GM23338 (cell line): ENCODE measurements around the gene ATP5F1A. TPM values are rescaled to one million over a fixed set of nuclear protein-coding genes. Genes with fewer than 3 reads are reported as not detected.

ENCODE experiments used
- ATAC-seq: fragments of 200-7000 bp; cut with Tn5 transposase; 3 replicates; pipeline ENCODE4 v1.9.1; 2020
- DNase-seq: peaks from one replicate; pipeline ENCODE4 v3.0.0-alpha.2; 2015; ENCODE audit warnings: low spot score
- H2AFZ ChIP-seq: fragments of 200-600 bp; sonication (generic); 2 replicates; pipeline ENCODE4 v1.8.0; 2016; ENCODE audit warnings: antibody characterized with exemption, mild to moderate bottlenecking, moderate library complexity
- H3F3A ChIP-seq: fragments of 200-600 bp; sonication (generic); replicated peaks from 2 replicates; pipeline ENCODE4 v1.8.0; 2017; ENCODE audit warnings: antibody characterized with exemption, mixed run types, low read depth
- H3K27ac ChIP-seq: fragments of 200-600 bp; sonication (generic); 2 replicates; pipeline ENCODE4 v1.6.1; 2016; ENCODE audit warnings: low read depth
- H3K27me3 ChIP-seq: fragments of 200-600 bp; sonication (generic); 2 replicates; pipeline ENCODE4 v1.8.0; 2016; ENCODE audit warnings: mild to moderate bottlenecking, mixed run types, moderate library complexity; ENCODE audit not compliant: insufficient read depth
- H3K36me3 ChIP-seq: fragments of 200-600 bp; sonication (generic); 2 replicates; pipeline ENCODE4 v1.8.0; 2016; ENCODE audit warnings: mild to moderate bottlenecking; ENCODE audit not compliant: insufficient read depth
- H3K4me1 ChIP-seq: fragments of 200-600 bp; sonication (generic); 2 replicates; pipeline ENCODE4 v1.8.0; 2016; ENCODE audit warnings: mild to moderate bottlenecking, moderate library complexity; ENCODE audit not compliant: insufficient read depth
- H3K4me2 ChIP-seq: fragments of 200-600 bp; sonication (generic); 2 replicates; pipeline ENCODE4 v1.7.1; 2017; ENCODE audit warnings: mixed run types
- H3K4me3 ChIP-seq: fragments of 200-600 bp; sonication (generic); 2 replicates; pipeline ENCODE4 v1.6.1; 2016; ENCODE audit warnings: mixed run types
- H3K79me2 ChIP-seq: fragments of 200-600 bp; sonication (generic); replicated peaks from 2 replicates; pipeline ENCODE4 v1.8.0; 2017; ENCODE audit warnings: mild to moderate bottlenecking; ENCODE audit not compliant: insufficient read depth
- H3K9me2 ChIP-seq: fragments of 200-600 bp; sonication (generic); 2 replicates; pipeline ENCODE4 v1.8.0; 2017; ENCODE audit not compliant: insufficient read depth
- H4K20me1 ChIP-seq: fragments of 200-600 bp; sonication (generic); replicated peaks from 2 replicates; pipeline ENCODE4 v1.8.0; 2017; ENCODE audit warnings: mild to moderate bottlenecking; ENCODE audit not compliant: insufficient read depth
- H3K27ac Mint-ChIP-seq: 2 replicates; pipeline ENCODE4 v1.8.0; 2020; ENCODE audit warnings: inconsistent platforms, mild to moderate bottlenecking, moderate library complexity, mixed read lengths
- H3K27me3 Mint-ChIP-seq: 3 replicates; pipeline ENCODE4 v1.8.0; 2022; ENCODE audit warnings: low read depth, mild to moderate bottlenecking, moderate library complexity, mixed read lengths, inconsistent platforms; ENCODE audit not compliant: insufficient read depth, poor library complexity
- H3K36me3 Mint-ChIP-seq: 3 replicates; pipeline ENCODE4 v1.8.0; 2021; ENCODE audit warnings: low read depth, mild to moderate bottlenecking, inconsistent platforms, moderate library complexity, mixed read lengths
- H3K4me1 Mint-ChIP-seq: 3 replicates; pipeline ENCODE4 v1.8.0; 2020; ENCODE audit warnings: mild to moderate bottlenecking, inconsistent platforms, mixed read lengths
- H3K4me3 Mint-ChIP-seq: 3 replicates; pipeline ENCODE4 v1.8.0; 2021; ENCODE audit warnings: moderate library complexity, mild to moderate bottlenecking, inconsistent platforms, mixed read lengths
- H3K9me3 Mint-ChIP-seq: 3 replicates; pipeline ENCODE4 v1.8.0; 2020; ENCODE audit warnings: moderate library complexity, mild to moderate bottlenecking, inconsistent platforms, mixed read lengths
- CREB1 ChIP-seq: fragments of 250-450 bp; sonication (Bioruptor Pico); IDR thresholded peaks from 2 replicates; pipeline ENCODE4 v1.5.0; 2020; ENCODE audit warnings: low read depth, mild to moderate bottlenecking, moderate library complexity
- EZH2 ChIP-seq: fragments of 200-600 bp; sonication (generic); IDR thresholded peaks from one replicate; pipeline ENCODE4 v1.8.0; 2017; ENCODE audit warnings: antibody characterized with exemption, mild to moderate bottlenecking, low read depth; ENCODE audit not compliant: unreplicated experiment
- EZH2phosphoT487 ChIP-seq: fragments of 200-600 bp; sonication (generic); IDR thresholded peaks from one replicate; pipeline ENCODE4 v1.8.1; 2018; ENCODE audit warnings: antibody characterized with exemption; ENCODE audit not compliant: unreplicated experiment
- JUNB ChIP-seq: IDR thresholded peaks from one replicate; pipeline ENCODE4 v1.6.1; 2016; ENCODE audit warnings: antibody characterized with exemption; ENCODE audit not compliant: unreplicated experiment
- NANOG ChIP-seq: IDR thresholded peaks from 2 replicates; pipeline ENCODE4 v1.6.1; 2016; ENCODE audit warnings: antibody characterized with exemption, borderline replicate concordance
- POLR2AphosphoS5 ChIP-seq: IDR thresholded peaks from 2 replicates; pipeline ENCODE4 v1.6.1; 2016; ENCODE audit warnings: antibody characterized with exemption, low read depth
- STAT1 ChIP-seq: IDR thresholded peaks from one replicate; pipeline ENCODE4 v1.6.1; 2016; ENCODE audit warnings: antibody characterized with exemption; ENCODE audit not compliant: unreplicated experiment
- ZNF114 ChIP-seq: fragments of 250-450 bp; sonication (Bioruptor Pico); IDR thresholded peaks from 2 replicates; pipeline ENCODE4 v1.5.0; 2020; ENCODE audit warnings: mild to moderate bottlenecking, moderate library complexity
- ZNF331 ChIP-seq: fragments of 250-450 bp; sonication (Bioruptor Pico); IDR thresholded peaks from 2 replicates; pipeline ENCODE4 v1.5.0; 2020; ENCODE audit warnings: low read depth, mild to moderate bottlenecking, moderate library complexity
- polyA plus RNA-seq: library from polyadenylated mRNA; unstranded; fragments of >200 nt; fragmentation: Nextera tagmentation; extraction: Ambion mirVana; gene quantifications from 2 replicates; pipeline ENCODE4 v1.2.1, GENCODE V29; 2016
- total RNA-seq: library from RNA; depleted of rRNA; stranded (reverse); fragments of >200 nt; shearing (Covaris generic); gene quantifications from 2 replicates; pipeline ENCODE4 v1.2.3, GENCODE V29; 2014
- TF ChIP-seq, protein P1 (sequence below), 2 experiments: fragments of 200-600 bp in 1 of 2; sonication (generic) in 1 of 2; conservative IDR thresholded peaks; 2 replicates each; pipeline versions ENCODE4 v1.5.1 to v1.6.1; 2016 to 2017; ENCODE audit warnings: antibody characterized with exemption in 2 of 2, low read depth in 2 of 2, mild to moderate bottlenecking in 2 of 2, moderate library complexity in 1 of 2
- TF ChIP-seq, protein P2 (sequence below): IDR thresholded peaks from one replicate; pipeline ENCODE4 v1.6.1; 2018; ENCODE audit warnings: antibody characterized with exemption; ENCODE audit not compliant: unreplicated experiment
- TF ChIP-seq, protein P3 (sequence below): fragments of 250-450 bp; sonication (Bioruptor Pico); IDR thresholded peaks from 2 replicates; pipeline ENCODE4 v1.5.0; 2020; ENCODE audit warnings: mild to moderate bottlenecking, moderate library complexity
- TF ChIP-seq, protein P4 (sequence below): IDR thresholded peaks from 2 replicates; pipeline ENCODE4 v1.6.1; 2016; ENCODE audit warnings: antibody characterized with exemption

Gene ATP5F1A
- total and polyA plus RNA-seq, 2 experiments from 2014 or later = 353 to 822 TPM

DNA sequence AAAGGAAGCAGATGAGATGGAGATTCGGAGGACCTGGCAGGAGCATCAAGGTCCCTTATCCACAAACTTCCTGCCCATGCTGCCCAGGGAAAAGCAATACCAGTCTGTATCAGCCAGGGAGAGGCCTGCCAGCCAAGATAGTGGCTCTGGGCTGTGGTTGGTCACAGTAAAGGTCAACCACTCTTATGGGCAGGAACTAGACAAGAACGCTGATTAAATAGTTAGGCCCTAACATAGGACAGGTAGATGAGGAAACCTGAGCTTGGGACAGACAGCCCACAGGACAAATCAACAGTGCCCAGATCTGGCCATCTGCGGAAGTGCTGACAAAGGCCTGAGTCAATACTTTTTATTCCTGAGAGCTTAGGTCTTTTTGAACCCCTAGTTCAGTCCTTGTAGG is 36.7 kb downstream of the ATP5F1A start:
- H3K36me3 ChIP-seq = no peaks in the 10 kb centered on the region
- no peaks in the 10 kb centered on the region for H3K4me1 ChIP-seq
- no peak overlapping the region for H3K4me2 ChIP-seq
- no peaks in the 10 kb centered on the region for H3K79me2 ChIP-seq
- no peak overlapping the region for H2AFZ ChIP-seq
- H3K4me3 ChIP-seq = no peak overlapping the region
- Mint-ChIP-seq H3K4me3 (no peak overlapping the region), H3K4me1 (no peaks in the 10 kb centered on the region), H3K27ac (no peak overlapping the region), H3K9me3 (no peaks in the 10 kb centered on the region), H3K27me3 (peaks cover 8% of the 10 kb centered on the region), H3K36me3 (no peaks in the 10 kb centered on the region)
- H4K20me1 ChIP-seq = no peaks in the 10 kb centered on the region; the same call in 1 of the 2 replicates
- DNase-seq (no peak), ATAC-seq (no peak)
- H3F3A ChIP-seq = no peaks in the 10 kb centered on the region
- no peaks in the 10 kb centered on the region for H3K9me2 ChIP-seq
- H3K27ac ChIP-seq = no peak overlapping the region
- H3K27me3 ChIP-seq = no peaks in the 10 kb centered on the region
- TF ChIP-seq, protein P1, sequence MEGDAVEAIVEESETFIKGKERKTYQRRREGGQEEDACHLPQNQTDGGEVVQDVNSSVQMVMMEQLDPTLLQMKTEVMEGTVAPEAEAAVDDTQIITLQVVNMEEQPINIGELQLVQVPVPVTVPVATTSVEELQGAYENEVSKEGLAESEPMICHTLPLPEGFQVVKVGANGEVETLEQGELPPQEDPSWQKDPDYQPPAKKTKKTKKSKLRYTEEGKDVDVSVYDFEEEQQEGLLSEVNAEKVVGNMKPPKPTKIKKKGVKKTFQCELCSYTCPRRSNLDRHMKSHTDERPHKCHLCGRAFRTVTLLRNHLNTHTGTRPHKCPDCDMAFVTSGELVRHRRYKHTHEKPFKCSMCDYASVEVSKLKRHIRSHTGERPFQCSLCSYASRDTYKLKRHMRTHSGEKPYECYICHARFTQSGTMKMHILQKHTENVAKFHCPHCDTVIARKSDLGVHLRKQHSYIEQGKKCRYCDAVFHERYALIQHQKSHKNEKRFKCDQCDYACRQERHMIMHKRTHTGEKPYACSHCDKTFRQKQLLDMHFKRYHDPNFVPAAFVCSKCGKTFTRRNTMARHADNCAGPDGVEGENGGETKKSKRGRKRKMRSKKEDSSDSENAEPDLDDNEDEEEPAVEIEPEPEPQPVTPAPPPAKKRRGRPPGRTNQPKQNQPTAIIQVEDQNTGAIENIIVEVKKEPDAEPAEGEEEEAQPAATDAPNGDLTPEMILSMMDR (conservative IDR thresholded peaks at IDR 0.05; ENCODE audit: low read depth in 2 of 2) = no peak
- TF ChIP-seq CREB1 (CRISPR knock-in tag) (no peak), STAT1 (no peak), JUNB (no peak), ZNF331 (CRISPR knock-in tag) (no peak), POLR2AphosphoS5 (no peak), ZNF114 (no peak), NANOG (no peak), EZH2 (no peak), EZH2phosphoT487 (no peak)
- TF ChIP-seq, protein P2, sequence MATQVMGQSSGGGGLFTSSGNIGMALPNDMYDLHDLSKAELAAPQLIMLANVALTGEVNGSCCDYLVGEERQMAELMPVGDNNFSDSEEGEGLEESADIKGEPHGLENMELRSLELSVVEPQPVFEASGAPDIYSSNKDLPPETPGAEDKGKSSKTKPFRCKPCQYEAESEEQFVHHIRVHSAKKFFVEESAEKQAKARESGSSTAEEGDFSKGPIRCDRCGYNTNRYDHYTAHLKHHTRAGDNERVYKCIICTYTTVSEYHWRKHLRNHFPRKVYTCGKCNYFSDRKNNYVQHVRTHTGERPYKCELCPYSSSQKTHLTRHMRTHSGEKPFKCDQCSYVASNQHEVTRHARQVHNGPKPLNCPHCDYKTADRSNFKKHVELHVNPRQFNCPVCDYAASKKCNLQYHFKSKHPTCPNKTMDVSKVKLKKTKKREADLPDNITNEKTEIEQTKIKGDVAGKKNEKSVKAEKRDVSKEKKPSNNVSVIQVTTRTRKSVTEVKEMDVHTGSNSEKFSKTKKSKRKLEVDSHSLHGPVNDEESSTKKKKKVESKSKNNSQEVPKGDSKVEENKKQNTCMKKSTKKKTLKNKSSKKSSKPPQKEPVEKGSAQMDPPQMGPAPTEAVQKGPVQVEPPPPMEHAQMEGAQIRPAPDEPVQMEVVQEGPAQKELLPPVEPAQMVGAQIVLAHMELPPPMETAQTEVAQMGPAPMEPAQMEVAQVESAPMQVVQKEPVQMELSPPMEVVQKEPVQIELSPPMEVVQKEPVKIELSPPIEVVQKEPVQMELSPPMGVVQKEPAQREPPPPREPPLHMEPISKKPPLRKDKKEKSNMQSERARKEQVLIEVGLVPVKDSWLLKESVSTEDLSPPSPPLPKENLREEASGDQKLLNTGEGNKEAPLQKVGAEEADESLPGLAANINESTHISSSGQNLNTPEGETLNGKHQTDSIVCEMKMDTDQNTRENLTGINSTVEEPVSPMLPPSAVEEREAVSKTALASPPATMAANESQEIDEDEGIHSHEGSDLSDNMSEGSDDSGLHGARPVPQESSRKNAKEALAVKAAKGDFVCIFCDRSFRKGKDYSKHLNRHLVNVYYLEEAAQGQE = no peak
- TF ChIP-seq, protein P3, sequence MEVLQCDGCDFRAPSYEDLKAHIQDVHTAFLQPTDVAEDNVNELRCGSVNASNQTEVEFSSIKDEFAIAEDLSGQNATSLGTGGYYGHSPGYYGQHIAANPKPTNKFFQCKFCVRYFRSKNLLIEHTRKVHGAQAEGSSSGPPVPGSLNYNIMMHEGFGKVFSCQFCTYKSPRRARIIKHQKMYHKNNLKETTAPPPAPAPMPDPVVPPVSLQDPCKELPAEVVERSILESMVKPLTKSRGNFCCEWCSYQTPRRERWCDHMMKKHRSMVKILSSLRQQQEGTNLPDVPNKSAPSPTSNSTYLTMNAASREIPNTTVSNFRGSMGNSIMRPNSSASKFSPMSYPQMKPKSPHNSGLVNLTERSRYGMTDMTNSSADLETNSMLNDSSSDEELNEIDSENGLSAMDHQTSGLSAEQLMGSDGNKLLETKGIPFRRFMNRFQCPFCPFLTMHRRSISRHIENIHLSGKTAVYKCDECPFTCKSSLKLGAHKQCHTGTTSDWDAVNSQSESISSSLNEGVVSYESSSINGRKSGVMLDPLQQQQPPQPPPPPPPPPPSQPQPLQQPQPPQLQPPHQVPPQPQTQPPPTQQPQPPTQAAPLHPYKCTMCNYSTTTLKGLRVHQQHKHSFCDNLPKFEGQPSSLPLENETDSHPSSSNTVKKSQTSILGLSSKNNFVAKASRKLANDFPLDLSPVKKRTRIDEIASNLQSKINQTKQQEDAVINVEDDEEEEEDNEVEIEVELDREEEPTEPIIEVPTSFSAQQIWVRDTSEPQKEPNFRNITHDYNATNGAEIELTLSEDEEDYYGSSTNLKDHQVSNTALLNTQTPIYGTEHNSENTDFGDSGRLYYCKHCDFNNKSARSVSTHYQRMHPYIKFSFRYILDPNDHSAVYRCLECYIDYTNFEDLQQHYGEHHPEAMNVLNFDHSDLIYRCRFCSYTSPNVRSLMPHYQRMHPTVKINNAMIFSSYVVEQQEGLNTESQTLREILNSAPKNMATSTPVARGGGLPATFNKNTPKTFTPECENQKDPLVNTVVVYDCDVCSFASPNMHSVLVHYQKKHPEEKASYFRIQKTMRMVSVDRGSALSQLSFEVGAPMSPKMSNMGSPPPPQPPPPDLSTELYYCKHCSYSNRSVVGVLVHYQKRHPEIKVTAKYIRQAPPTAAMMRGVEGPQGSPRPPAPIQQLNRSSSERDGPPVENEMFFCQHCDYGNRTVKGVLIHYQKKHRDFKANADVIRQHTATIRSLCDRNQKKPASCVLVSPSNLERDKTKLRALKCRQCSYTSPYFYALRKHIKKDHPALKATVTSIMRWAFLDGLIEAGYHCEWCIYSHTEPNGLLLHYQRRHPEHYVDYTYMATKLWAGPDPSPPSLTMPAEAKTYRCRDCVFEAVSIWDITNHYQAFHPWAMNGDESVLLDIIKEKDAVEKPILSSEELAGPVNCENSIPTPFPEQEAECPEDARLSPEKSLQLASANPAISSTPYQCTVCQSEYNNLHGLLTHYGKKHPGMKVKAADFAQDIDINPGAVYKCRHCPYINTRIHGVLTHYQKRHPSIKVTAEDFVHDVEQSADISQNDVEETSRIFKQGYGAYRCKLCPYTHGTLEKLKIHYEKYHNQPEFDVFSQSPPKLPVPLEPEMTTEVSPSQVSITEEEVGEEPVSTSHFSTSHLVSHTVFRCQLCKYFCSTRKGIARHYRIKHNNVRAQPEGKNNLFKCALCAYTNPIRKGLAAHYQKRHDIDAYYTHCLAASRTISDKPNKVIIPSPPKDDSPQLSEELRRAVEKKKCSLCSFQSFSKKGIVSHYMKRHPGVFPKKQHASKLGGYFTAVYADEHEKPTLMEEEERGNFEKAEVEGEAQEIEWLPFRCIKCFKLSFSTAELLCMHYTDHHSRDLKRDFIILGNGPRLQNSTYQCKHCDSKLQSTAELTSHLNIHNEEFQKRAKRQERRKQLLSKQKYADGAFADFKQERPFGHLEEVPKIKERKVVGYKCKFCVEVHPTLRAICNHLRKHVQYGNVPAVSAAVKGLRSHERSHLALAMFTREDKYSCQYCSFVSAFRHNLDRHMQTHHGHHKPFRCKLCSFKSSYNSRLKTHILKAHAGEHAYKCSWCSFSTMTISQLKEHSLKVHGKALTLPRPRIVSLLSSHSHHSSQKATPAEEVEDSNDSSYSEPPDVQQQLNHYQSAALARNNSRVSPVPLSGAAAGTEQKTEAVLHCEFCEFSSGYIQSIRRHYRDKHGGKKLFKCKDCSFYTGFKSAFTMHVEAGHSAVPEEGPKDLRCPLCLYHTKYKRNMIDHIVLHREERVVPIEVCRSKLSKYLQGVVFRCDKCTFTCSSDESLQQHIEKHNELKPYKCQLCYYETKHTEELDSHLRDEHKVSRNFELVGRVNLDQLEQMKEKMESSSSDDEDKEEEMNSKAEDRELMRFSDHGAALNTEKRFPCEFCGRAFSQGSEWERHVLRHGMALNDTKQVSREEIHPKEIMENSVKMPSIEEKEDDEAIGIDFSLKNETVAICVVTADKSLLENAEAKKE = no peak
- TF ChIP-seq, protein P4, sequence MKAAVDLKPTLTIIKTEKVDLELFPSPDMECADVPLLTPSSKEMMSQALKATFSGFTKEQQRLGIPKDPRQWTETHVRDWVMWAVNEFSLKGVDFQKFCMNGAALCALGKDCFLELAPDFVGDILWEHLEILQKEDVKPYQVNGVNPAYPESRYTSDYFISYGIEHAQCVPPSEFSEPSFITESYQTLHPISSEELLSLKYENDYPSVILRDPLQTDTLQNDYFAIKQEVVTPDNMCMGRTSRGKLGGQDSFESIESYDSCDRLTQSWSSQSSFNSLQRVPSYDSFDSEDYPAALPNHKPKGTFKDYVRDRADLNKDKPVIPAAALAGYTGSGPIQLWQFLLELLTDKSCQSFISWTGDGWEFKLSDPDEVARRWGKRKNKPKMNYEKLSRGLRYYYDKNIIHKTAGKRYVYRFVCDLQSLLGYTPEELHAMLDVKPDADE = no peak
